H1 (cell line): ENCODE data around the gene SLC6A17. TPM values are rescaled to one million over a fixed set of nuclear protein-coding genes. Genes with fewer than 3 reads are reported as not detected.

Source experiments
- CTCF ChIA-PET: fragments of 300-600 bp; sonication (Branson Sonifier 250); formaldehyde crosslinking; loops from one replicate; lab custom pipeline; 2021; ENCODE audit not compliant: partially characterized antibody; lab: Charles Lee
- POLR2A ChIA-PET: fragments of 300-600 bp; sonication (Branson Sonifier 250); formaldehyde crosslinking; loops from one replicate; lab custom pipeline; 2021; ENCODE audit warnings: inconsistent platforms; ENCODE audit not compliant: partially characterized antibody; lab: Charles Lee
- DNase-seq, 2 experiments: peaks; one replicate each; pipeline versions ENCODE4 v3.0.0 to v3.0.0-alpha.2; 2010 to 2022; ENCODE audit warnings: low spot score in 2 of 2, low read depth in 1 of 2, mixed read lengths in 1 of 2
- FAIRE-seq: peaks from 2 replicates; lab custom pipeline; 2011; peaks lifted over from hg19 to GRCh38; lab: Jason Lieb, UNC
- H2AFZ ChIP-seq: 2 replicates; pipeline ENCODE4 v1.8.1; 2012; ENCODE audit warnings: low read length, inconsistent platforms
- H2AK5ac ChIP-seq: 2 replicates; pipeline ENCODE4 v1.6.1; 2013; ENCODE audit warnings: low read depth, low read length
- H2BK120ac ChIP-seq: replicated peaks from 2 replicates; pipeline ENCODE3; 2013; ENCODE audit warnings: low read depth, low read length, inconsistent platforms
- H2BK12ac ChIP-seq: 2 replicates; pipeline ENCODE4 v1.6.1; 2013; ENCODE audit warnings: low read depth, low read length
- H2BK15ac ChIP-seq: 2 replicates; pipeline ENCODE4 v1.6.1; 2013; ENCODE audit warnings: low read length
- H2BK20ac ChIP-seq: 2 replicates; pipeline ENCODE4 v1.6.1; 2013; ENCODE audit warnings: low read length
- H2BK5ac ChIP-seq: 2 replicates; pipeline ENCODE4 v1.6.1; 2013; ENCODE audit warnings: low read depth, low read length
- H3K14ac ChIP-seq: 2 replicates; pipeline ENCODE4 v1.6.1; 2013; ENCODE audit warnings: inconsistent platforms; ENCODE audit not compliant: insufficient read length
- H3K18ac ChIP-seq: 2 replicates; pipeline ENCODE4 v1.6.1; 2013; ENCODE audit warnings: low read length; ENCODE audit errors: extremely low read depth
- H3K23ac ChIP-seq: 2 replicates; pipeline ENCODE4 v1.6.1; 2013; ENCODE audit warnings: inconsistent platforms; ENCODE audit not compliant: insufficient read length
- H3K23me2 ChIP-seq: 2 replicates; pipeline ENCODE4 v1.6.1; 2013; ENCODE audit warnings: low read depth, low read length
- H3K27ac ChIP-seq: 2 replicates; pipeline ENCODE4 v1.6.1; 2011; ENCODE audit warnings: low read depth, low read length, inconsistent platforms
- H3K27me3 ChIP-seq, 4 experiments: replicated peaks in 1 of 4; 1 replicate in 1 of 4; 2 replicates in 3 of 4; pipeline versions ENCODE4 v1.6.1 to v1.8.1; 2011 to 2013; ENCODE audit warnings: low read length in 3 of 4, mild to moderate bottlenecking in 3 of 4, inconsistent platforms in 2 of 4, mixed read lengths in 2 of 4, moderate library complexity in 1 of 4; ENCODE audit not compliant: control insufficient read depth in 3 of 4, insufficient read depth in 3 of 4; ENCODE audit errors: extremely low read depth in 1 of 4
- H3K36me3 ChIP-seq, 4 experiments: 2 replicates each; pipeline versions ENCODE4 v1.6.1 to v1.8.1; 2011 to 2013; ENCODE audit warnings: mild to moderate bottlenecking in 4 of 4, low read length in 3 of 4, moderate library complexity in 2 of 4, control low read depth in 1 of 4, inconsistent platforms in 1 of 4; ENCODE audit not compliant: insufficient read depth in 4 of 4, control insufficient read depth in 2 of 4
- H3K4ac ChIP-seq: replicated peaks from 2 replicates; pipeline ENCODE3; 2013; ENCODE audit warnings: low read length, low read depth, mixed read lengths, inconsistent platforms; ENCODE audit not compliant: insufficient read length
- H3K4me1 ChIP-seq, 4 experiments: replicated peaks in 1 of 4; 1 replicate in 1 of 4; 2 replicates in 3 of 4; pipeline versions ENCODE4 v1.6.1 to v1.8.1; 2011 to 2013; ENCODE audit warnings: low read length in 3 of 4, inconsistent platforms in 2 of 4, mixed read lengths in 1 of 4; ENCODE audit not compliant: insufficient read depth in 4 of 4, control insufficient read depth in 3 of 4
- H3K4me2 ChIP-seq, 2 experiments: 2 replicates each; pipeline versions ENCODE4 v1.6.1 to v1.8.1; 2011 to 2013; ENCODE audit warnings: low read depth in 2 of 2, low read length in 2 of 2, control low read depth in 1 of 2, inconsistent platforms in 1 of 2, mild to moderate bottlenecking in 1 of 2; ENCODE audit not compliant: insufficient read depth in 1 of 2
- H3K4me3 ChIP-seq, 4 experiments: fragments of 200-600, 300-600 bp in 1 of 4; sonication (generic), shearing (Covaris generic), sonication (Bioruptor Twin) in 1 of 4; 2 replicates each; pipeline versions ENCODE4 v1.5.1 to v1.8.1; 2011 to 2016; ENCODE audit warnings: low read length in 4 of 4, low read depth in 3 of 4, control low read depth in 2 of 4, inconsistent platforms in 2 of 4, mild to moderate bottlenecking in 2 of 4, mixed read lengths in 1 of 4, moderate library complexity in 1 of 4; ENCODE audit not compliant: insufficient read depth in 2 of 4; ENCODE audit errors: extremely low read depth in 1 of 4
- H3K56ac ChIP-seq: replicated peaks from 2 replicates; pipeline ENCODE3; 2013; ENCODE audit warnings: low read depth, mild to moderate bottlenecking, mixed read lengths, low read length, inconsistent platforms; ENCODE audit not compliant: insufficient read length
- H3K79me1 ChIP-seq: 2 replicates; pipeline ENCODE4 v1.6.1; 2013; ENCODE audit warnings: low read depth, low read length, control low read depth
- H3K79me2 ChIP-seq, 2 experiments: 2 replicates each; pipeline versions ENCODE4 v1.6.1 to v1.8.1; 2012 to 2013; ENCODE audit warnings: low read length in 2 of 2, mild to moderate bottlenecking in 2 of 2, inconsistent platforms in 1 of 2; ENCODE audit not compliant: insufficient read depth in 2 of 2, control insufficient read depth in 1 of 2
- H3K9ac ChIP-seq, 4 experiments: replicated peaks in 1 of 4; 1 replicate in 1 of 4; 2 replicates in 3 of 4; pipeline versions ENCODE4 v1.6.1 to v1.8.1; 2011 to 2013; ENCODE audit warnings: low read depth in 3 of 4, low read length in 3 of 4, control low read depth in 2 of 4, mild to moderate bottlenecking in 2 of 4, moderate library complexity in 2 of 4, inconsistent platforms in 1 of 4; ENCODE audit errors: extremely low read depth in 1 of 4
- H3K9me3 ChIP-seq, 2 experiments: 2 replicates each; pipeline versions ENCODE4 v1.6.1 to v1.8.1; 2012 to 2013; ENCODE audit warnings: mild to moderate bottlenecking in 2 of 2, moderate library complexity in 2 of 2, control low read depth in 1 of 2, inconsistent platforms in 1 of 2, low read depth in 1 of 2, low read length in 1 of 2, mixed read lengths in 1 of 2; ENCODE audit not compliant: insufficient read depth in 2 of 2
- H4K20me1 ChIP-seq, 2 experiments: replicated peaks in 1 of 2; 2 replicates each; pipeline versions ENCODE3 to v1.8.1; 2011 to 2013; ENCODE audit warnings: inconsistent platforms in 2 of 2, low read length in 2 of 2, mild to moderate bottlenecking in 1 of 2; ENCODE audit not compliant: insufficient read depth in 2 of 2, control insufficient read depth in 1 of 2
- H4K5ac ChIP-seq: 2 replicates; pipeline ENCODE4 v1.6.1; 2013; ENCODE audit warnings: low read length, low read depth, mixed read lengths, inconsistent platforms; ENCODE audit not compliant: insufficient read length
- H4K8ac ChIP-seq: 2 replicates; pipeline ENCODE4 v1.8.0; 2013; ENCODE audit warnings: mild to moderate bottlenecking, moderate library complexity, low read length, inconsistent platforms; ENCODE audit not compliant: insufficient read depth; ENCODE audit errors: extremely low read depth
- H4K91ac ChIP-seq: replicated peaks from 2 replicates; pipeline ENCODE3; 2013; ENCODE audit warnings: low read length, mixed read lengths, inconsistent platforms; ENCODE audit not compliant: insufficient read length
- ATF2 ChIP-seq: IDR thresholded peaks from 2 replicates; pipeline ENCODE4 v1.6.1; 2012; ENCODE audit warnings: low read length, inconsistent platforms
- CBX8 ChIP-seq: fragments of 300-800, 300-1000 bp; sonication (generic); IDR thresholded peaks from 2 replicates; pipeline ENCODE4 v1.7.1; 2016; ENCODE audit warnings: low read depth, low read length, borderline replicate concordance
- HDAC2 ChIP-seq, 2 experiments: fragments of 300-600 bp in 1 of 2; sonication (generic) in 1 of 2; IDR thresholded peaks; 2 replicates each; pipeline ENCODE4 v1.6.1; 2011 to 2012; ENCODE audit warnings: low read depth in 2 of 2, low read length in 2 of 2, mild to moderate bottlenecking in 2 of 2, moderate library complexity in 2 of 2, borderline replicate concordance in 1 of 2, inconsistent platforms in 1 of 2
- KDM4A ChIP-seq: IDR thresholded peaks from one replicate; pipeline ENCODE4 v1.7.1; 2012; ENCODE audit warnings: low read depth, mild to moderate bottlenecking, moderate library complexity, low read length, inconsistent platforms; ENCODE audit not compliant: severe bottlenecking
- RAD21 ChIP-seq, 2 experiments: IDR thresholded peaks in 1 of 2; conservative IDR thresholded peaks in 1 of 2; 2 replicates each; pipeline ENCODE4 v1.6.1; 2011; ENCODE audit warnings: low read depth in 2 of 2, low read length in 2 of 2, improper control_type of control experiment in 1 of 2, inconsistent platforms in 1 of 2, mild to moderate bottlenecking in 1 of 2, moderate library complexity in 1 of 2
- RBBP5 ChIP-seq: IDR thresholded peaks from 2 replicates; pipeline ENCODE4 v1.7.1; 2012; ENCODE audit warnings: low read depth, mild to moderate bottlenecking, inconsistent platforms, low read length, moderate library complexity, borderline replicate concordance
- SIX5 ChIP-seq: IDR thresholded peaks from 2 replicates; pipeline ENCODE4 v1.6.1; 2011; ENCODE audit warnings: mild to moderate bottlenecking, low read depth, low read length
- SP1 ChIP-seq: IDR thresholded peaks from 2 replicates; pipeline ENCODE4 v1.6.1; 2011; ENCODE audit warnings: low read depth, low read length
- SP2 ChIP-seq: IDR thresholded peaks from 2 replicates; pipeline ENCODE4 v1.6.1; 2012; ENCODE audit warnings: mild to moderate bottlenecking, low read length, inconsistent platforms
- YY1 ChIP-seq: IDR thresholded peaks from 2 replicates; pipeline ENCODE4 v1.6.1; 2011; ENCODE audit warnings: low read depth, mild to moderate bottlenecking, low read length
- WGBS, 2 experiments: shearing (Covaris generic) in 1 of 2; methylation state at CpG; one replicate each; pipeline versions ENCODE4 v1.1.6 to v1.1.7; 2013 to 2015; ENCODE audit warnings: low lambda C conversion rate in 2 of 2, mixed read lengths in 2 of 2, inconsistent platforms in 1 of 2, low coverage in 1 of 2, missing lambda C conversion rate in 1 of 2; ENCODE audit not compliant: insufficient replicate concordance in 2 of 2, insufficient coverage in 1 of 2, insufficient read length in 1 of 2; ENCODE audit errors: extremely low coverage in 1 of 2, missing lambda C conversion rate in 1 of 2; 5-methylcytosine and 5-hydroxymethylcytosine counted together
- polyA plus RNA-seq, 7 experiments: library from polyadenylated mRNA; depleted of rRNA in 3 of 7; stranded (reverse) in 5 of 7; unstranded in 2 of 7; fragments of >200 nt in 5 of 7; fragments of 200-250 nt in 2 of 7; gene quantifications; 1 replicate in 5 of 7; 2 replicates in 1 of 7; 4 replicates in 1 of 7; pipeline versions ENCODE4 v1.2.1 to v1.2.3, GENCODE V29; 2011 to 2013; ENCODE audit warnings: missing spikeins in 2 of 7, mixed read lengths in 2 of 7
- total RNA-seq: library from RNA; stranded (reverse); fragmentation: NEBNext Ultra II Directional; extraction: Animal tissue kit (Norgen Biotek cat#: 25700); gene quantifications from 2 replicates; pipeline ENCODE4 v1.2.1, GENCODE V29; 2021
- TF ChIP-seq, protein P1 (sequence below): IDR thresholded peaks from 2 replicates; pipeline ENCODE4 v1.6.1; 2011; ENCODE audit warnings: low read depth, mild to moderate bottlenecking, low read length; ENCODE audit not compliant: insufficient read depth

SLC6A17 gene
- total and polyA plus RNA-seq, 2 of the 8 experiments (the other 6 are each of a cell fraction or from before 2014, with no cell fraction given), result 0.15 to 0.28 TPM

- H3K23me2 ChIP-seq, result no peaks in the 10 kb centered on the region
- no peak for FAIRE-seq
- TF ChIP-seq HDAC2 (IDR thresholded peaks at IDR 0.05; ENCODE audit: borderline replicate concordance in 1 of 2, low read depth in 2 of 2, low read length in 2 of 2) (no peak), KDM4A (no peak), RAD21 (IDR thresholded peaks at IDR 0.05 in 1 of 2, conservative IDR thresholded peaks at IDR 0.05 in 1 of 2; ENCODE audit: low read depth in 2 of 2, low read length in 2 of 2) (no peak), CBX8 (no peak), SP1 (no peak), RBBP5 (no peak), SP2 (no peak), SIX5 (no peak), YY1 (no peak), ATF2 (no peak)
- TF ChIP-seq, protein P1, sequence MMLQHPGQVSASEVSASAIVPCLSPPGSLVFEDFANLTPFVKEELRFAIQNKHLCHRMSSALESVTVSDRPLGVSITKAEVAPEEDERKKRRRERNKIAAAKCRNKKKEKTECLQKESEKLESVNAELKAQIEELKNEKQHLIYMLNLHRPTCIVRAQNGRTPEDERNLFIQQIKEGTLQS, result no peak
Measured at GRCh38 chr1:110112143-110112542, 38.2 kb upstream of the SLC6A17 start, which contains the start of gene UBL4B. Gene UBL4B (plus strand): TSS chr1:110112443. CDS start chr1:110112535, 92 bp downstream.

More at GRCh38 chr1:110112143-110112542, 38.2 kb upstream of the SLC6A17 start, which contains the start of gene UBL4B:
- no peak within 1 kb of the TSS for H2BK5ac ChIP-seq
- ChIA-PET POLR2A (interaction anchor here (1.5 kb wide), 1 partner anchor 21 kb away, joined by 5 read pairs; no protein-coding TSS in a partner anchor), CTCF (interaction anchor here (0.8 to 27.0 kb wide), 9 partner anchors 8 to 91 kb away, joined by 3 to 845 read pairs (median 10); no protein-coding TSS in a partner anchor)
- no peaks in the 10 kb centered on the region for H3K36me3 ChIP-seq
- H2BK12ac ChIP-seq, result no peak within 1 kb of the TSS
- H3K23ac ChIP-seq, result no peak within 1 kb of the TSS
- no peak within 1 kb of the TSS for H3K4me2 ChIP-seq
- no peak within 1 kb of the TSS for H4K5ac ChIP-seq
- H3K18ac ChIP-seq, result no peak within 1 kb of the TSS
- no peaks in the 10 kb centered on the region for H3K9me3 ChIP-seq
- H3K27ac ChIP-seq, result no peak within 1 kb of the TSS
- H3K27me3 ChIP-seq, result no peaks in the 10 kb centered on the region; a peak in 1 of 7 replicates
- no peak for DNase-seq
- H2BK15ac ChIP-seq, result no peak within 1 kb of the TSS
- H2AK5ac ChIP-seq, result no peak within 1 kb of the TSS
- H3K56ac ChIP-seq, result no peak within 1 kb of the TSS
- H3K79me2 ChIP-seq, result no peaks in the 10 kb centered on the region
- H2BK20ac ChIP-seq, result no peak within 1 kb of the TSS
- no peaks in the 10 kb centered on the region; a peak in 1 of 7 replicates for H3K4me1 ChIP-seq
- no peaks in the 10 kb centered on the region for H4K20me1 ChIP-seq
- H3K9ac ChIP-seq, result no peak within 1 kb of the TSS
- no peak within 1 kb of the TSS for H4K8ac ChIP-seq
- H3K4me3 ChIP-seq, result no peak within 1 kb of the TSS
- no peaks in the 10 kb centered on the region for H3K79me1 ChIP-seq
- no peak within 1 kb of the TSS for H2BK120ac ChIP-seq
- H2AFZ ChIP-seq, result no peak within 1 kb of the TSS
- H4K91ac ChIP-seq, result no peak within 1 kb of the TSS
- 84% methylated on average over 5 of the region's 5 CpGs; no CpG with 5 or more reads in 1 of the 2 experiments for WGBS, 2 experiments
- no peak within 1 kb of the TSS for H3K14ac ChIP-seq
- H3K4ac ChIP-seq, result no peak within 1 kb of the TSS
